Measurements from ENCODE around the gene ROBO2.

Gene ROBO2

DNA sequence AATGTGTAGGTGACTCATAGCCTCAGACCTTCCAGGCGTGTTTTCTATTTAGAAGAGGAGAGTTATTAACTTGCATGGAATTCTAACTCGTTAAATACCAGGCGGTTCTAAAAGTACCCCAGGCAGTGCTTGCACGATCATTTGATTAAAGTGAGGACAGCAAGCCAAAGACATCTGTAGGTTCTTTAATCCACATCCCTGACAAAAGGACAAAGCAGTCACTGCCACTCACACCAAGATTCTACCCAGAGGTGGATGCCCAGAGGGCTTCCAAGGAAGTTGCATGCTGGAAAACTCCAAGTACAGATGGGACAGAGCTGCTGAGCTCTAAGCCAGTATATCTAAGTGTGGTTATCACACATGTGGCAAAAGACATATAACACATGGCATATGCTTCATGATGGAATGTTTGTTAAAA is 372.1 kb downstream of the ROBO2 start:
- DNase-seq (ENCODE audit: low read depth), result no peak

DNA sequence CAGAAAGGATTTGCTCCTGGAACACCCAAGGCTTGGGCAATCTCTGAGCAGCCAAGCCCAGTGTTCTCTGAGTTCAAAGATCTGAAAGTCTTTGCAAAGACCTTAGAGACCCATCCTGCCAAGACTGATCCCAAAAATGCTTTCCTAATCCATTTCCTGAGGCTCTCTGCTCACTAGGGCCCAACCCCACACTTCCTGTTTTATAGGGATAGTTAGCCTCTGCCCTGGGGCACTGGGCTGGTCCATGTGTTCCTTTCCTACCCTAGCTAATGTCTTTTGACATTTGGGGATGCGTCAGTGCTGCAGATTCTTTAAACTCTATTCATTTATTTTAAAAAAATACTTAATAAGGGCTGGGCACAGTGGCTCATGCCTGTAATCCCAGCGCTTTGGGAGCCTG is 372.7 kb downstream of the ROBO2 start:
- no peak for DNase-seq (ENCODE audit: low read depth)

DNA sequence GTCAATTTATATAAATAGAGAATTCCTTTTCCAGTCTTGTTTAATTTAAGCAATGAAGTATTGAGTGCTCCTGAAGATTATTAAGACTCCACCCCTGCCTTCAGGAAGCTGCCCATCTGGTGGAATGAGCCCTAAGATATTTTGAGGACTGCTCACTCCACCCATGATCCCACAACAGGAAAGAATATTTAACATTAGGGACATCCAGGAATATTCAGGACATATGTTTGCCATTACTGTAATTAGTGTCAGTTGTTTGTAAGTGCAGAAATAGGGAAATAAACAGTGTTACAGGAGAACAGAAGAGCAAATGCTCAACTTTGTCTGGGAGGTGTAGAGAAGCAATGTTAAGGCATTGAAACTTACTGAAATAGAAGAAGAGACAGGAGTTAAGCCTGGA is 375.0 kb downstream of the ROBO2 start:
- no peak for DNase-seq (ENCODE audit: low read depth)

DNA sequence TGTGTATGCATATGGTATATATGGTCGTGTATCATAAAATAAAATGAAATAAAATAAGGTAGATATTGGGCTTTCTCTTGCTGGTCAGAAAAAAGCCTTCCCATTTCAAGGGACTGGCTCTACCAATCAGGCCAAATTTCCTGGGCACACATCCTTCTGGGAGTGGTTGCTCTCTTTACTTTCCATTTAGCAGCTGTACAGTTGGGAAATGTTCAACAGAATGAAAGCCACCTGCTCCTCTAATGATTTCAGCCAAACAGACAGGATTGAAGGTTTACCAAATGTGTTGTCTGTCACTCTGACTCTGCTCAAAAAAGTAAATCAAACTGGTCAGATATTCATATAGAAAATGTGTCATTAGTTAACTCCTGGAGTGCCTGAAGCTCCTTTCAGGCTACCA is 380.4 kb downstream of the ROBO2 start:
- no peak for DNase-seq (ENCODE audit: low read depth)

DNA sequence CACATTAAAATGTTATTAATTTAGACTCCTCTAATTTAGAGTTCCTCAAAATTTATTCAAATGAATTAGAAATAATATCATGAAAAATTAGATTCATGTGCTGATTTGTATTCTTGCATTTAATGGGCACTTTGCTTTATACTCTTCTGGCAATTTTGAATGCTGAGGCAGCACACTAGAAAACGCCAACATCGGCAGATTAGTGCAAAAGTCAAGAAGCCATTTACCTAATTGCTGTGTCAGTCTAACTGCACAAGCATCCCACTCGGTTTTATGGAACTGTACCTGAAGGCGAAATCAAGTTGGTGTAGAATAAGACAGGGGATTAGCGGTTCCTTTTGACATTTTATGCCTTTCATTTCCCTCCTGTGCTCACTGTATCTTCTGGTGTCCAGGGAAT is 382.0 kb downstream of the ROBO2 start:
- no peak for DNase-seq (ENCODE audit: low read depth)

DNA sequence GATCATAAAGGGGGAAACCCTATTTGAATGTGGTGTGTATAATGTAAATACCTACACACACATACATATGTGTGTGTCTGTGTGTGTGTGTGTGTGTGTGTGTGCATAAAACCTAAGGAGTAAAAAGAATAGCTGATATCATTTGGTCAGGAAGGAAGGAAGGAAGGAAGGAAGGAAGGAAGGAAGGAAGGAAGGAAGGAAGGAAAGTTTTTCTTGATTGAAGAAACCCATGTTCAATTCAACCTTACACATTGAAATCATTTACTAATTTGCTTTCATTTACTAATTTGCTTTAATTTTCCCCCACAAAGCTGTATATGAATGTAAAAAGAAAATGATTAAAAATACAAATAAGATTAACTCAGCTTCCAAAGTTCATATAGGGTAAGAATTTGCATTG is 386.6 kb downstream of the ROBO2 start:
- no peak for DNase-seq (ENCODE audit: low read depth)

DNA sequence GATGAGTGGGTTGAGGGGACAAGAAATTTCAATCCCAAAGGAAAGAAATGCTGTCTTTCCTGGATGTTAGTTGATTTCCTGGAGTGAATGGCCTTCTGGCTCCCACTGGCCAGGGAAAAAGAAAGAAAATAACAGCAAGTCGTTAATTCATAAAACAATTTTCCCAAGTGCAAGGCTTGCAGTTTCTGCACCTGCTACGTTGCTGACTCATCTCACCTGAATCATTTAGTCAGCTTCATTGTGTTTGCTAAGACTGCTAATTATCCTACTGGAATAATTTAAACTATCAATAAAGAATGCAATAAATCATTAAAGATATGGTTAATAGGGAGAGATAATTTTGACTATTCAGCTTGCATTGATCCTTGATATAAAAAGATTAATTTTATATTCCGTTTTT is 387.6 kb downstream of the ROBO2 start:
- no peak for DNase-seq (ENCODE audit: low read depth)

DNA sequence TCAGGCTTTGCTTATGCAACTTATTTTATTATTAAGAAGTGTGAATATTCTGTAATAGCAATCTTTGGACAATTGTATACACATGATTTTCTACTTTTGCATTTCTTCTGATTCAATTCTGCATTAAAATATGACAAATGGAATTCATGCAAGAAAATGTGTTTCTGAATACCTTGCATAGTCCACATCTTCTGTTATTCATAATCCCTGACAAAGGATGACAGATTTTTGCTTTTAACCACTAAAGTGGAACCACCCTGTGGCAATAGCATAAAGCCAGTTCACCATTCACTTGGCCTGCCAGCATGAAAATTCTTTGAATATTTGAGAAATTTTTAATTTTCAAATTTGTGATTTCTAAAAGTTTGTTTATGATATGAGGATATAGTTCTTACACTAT is 397.0 kb downstream of the ROBO2 start:
- no peak for DNase-seq (ENCODE audit: low read depth)

DNA sequence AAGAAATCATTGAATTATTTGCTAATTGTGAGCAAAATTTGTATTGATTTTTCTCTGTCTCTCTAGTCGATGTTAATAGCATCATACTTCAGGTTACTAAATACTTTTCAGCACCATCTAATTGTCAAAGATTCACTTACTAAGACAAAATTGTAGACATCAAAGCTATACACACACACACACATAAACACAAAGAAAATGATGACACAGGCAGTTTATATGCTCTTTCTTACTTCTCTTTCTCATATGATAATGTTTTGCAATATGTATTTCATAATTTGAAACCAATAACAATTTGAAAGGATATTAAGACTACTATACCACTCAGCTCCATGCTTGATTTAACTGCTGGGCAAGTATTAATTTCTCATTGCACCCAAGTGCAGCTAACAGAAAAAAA is 406.2 kb downstream of the ROBO2 start:
- no peak for DNase-seq (ENCODE audit: low read depth)

DNA sequence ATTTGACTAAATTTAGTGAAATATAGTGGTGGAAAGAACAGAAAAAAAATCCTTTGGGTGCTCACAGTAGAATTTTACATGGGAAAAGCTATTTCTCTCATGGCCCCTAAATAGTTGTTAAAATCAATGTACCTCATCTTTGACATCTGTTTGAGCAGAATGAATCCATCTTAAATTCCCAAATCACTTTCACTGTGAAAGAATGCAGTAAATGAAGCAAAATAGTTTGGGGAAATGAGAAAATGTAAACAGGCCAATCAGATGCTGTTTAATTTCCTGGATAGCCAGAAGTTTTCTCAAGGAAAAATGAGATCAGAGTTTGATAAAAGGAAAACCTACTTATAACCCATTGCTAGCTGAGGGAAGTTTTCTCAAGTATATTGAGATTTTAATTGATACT is 406.9 kb downstream of the ROBO2 start:
- no peak for DNase-seq (ENCODE audit: low read depth)

DNA sequence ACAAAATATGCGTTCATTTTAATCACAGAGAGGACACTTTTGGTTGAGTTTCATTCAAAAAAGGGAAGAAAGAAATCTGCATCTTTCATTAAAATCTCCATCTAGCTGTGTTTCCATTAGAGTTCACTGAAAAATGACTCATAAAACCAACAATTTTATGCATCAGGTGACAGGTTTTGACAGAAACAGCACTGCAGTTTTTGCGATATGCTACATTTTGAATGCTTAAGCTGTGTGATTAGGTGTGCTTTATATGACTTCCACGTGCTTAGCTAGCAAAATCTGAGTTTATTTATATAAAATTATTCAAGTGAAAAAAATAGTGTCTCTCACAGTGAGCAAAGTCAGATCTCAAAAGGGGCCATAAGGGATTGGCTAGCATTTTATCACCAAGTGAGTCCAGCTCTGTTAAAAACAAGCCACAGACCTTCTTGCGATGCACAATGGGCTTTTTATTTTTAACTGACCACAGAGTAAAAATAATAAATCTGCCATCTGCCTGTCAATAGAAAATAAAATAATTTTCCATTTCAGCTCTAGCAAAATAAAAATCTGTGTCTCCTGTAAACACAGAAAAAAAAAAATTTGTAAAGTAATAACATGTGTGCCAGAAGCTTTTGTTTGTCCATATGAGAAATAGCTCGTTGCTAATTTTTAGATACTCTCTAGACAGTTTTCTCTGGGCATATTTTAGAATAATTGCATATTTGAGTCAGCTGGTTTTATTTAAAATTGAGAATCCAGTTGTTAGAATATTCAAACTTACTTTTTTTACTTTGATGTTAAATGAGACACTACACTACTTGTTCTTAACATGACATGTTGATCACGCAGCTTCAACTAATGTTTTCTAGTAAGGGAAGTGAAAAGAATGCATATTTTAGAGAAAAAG is 409.8 kb downstream of the ROBO2 start:
- DNase-seq (ENCODE audit: low read depth), result no peak

DNA sequence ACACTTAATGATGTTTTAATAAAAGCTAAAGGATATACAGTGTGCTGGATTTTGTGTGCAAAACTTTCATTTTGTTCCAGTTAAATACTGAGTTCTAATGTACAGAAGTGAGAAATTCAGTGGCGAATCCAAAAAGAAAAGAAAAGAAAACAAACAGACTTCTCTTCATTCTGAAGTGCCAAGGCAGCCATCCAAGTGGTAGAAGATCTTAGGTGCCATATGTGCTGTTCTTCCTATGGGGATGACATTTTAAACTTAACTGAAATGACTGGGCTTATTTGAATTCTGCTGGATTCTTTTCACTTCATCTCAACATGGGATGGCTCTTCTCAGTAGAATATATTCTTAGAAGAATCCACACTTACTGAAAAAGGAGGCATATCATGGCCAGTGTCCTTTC is 416.5 kb downstream of the ROBO2 start:
- no peak for DNase-seq (ENCODE audit: low read depth)

DNA sequence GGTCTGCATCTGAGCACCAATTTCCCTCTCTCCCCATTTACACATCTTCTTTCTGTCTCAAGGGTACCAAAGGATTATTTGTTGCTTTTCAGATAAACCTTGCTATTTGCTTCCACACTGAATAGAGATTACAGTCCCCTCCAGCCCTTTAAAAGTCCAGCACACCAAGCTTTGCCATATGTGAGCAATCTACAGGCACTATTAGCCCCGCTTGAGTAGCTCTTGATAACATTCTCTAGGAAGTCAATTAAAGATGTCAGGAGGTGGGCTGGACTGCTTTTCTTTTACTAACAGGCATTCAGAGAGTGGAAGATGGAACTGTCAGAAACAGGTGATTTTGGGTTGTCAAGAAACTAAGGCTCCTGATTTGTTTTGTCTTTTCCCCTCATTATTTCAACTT is 417.0 kb downstream of the ROBO2 start:
- DNase-seq (ENCODE audit: low read depth), result no peak

DNA sequence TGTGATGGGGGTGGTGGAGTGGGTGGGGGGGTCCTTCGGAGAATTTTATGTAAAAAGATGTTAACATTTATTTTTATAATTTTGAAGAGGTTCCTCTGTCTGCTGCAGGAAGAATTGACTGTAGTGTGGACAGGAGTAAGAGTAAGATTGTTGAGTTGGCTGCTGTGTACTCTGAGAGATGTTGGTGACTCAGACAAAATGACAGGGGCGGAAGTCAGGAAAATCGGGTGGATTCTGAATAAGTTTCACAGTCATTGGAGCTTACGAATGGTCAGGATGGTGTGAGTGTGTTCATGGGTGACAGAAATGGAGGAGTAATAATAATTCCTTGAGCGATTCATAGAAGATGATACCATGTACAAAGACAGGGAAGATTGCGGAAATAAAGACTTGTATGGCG is 420.0 kb downstream of the ROBO2 start:
- no peak for DNase-seq (ENCODE audit: low read depth)

DNA sequence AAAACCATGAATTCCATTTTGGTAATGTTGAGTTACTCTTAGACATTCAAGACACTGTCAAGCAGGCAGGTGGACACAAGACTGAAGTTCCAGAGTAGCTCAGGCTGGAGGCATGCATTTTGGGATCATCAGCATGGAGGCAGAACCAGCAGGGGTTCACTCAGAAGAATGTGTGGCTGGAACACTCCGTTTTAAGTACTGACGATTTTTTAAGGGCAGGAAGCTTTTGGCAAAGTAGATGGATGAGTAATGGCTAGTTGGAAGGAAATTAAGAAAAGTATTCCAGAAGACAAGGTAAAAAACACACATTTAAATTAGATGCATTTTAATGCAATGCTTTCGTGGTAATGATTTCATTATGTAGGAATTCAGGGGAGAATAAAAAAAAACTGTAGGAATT is 420.4 kb downstream of the ROBO2 start:
- no peak for DNase-seq (ENCODE audit: low read depth)

DNA sequence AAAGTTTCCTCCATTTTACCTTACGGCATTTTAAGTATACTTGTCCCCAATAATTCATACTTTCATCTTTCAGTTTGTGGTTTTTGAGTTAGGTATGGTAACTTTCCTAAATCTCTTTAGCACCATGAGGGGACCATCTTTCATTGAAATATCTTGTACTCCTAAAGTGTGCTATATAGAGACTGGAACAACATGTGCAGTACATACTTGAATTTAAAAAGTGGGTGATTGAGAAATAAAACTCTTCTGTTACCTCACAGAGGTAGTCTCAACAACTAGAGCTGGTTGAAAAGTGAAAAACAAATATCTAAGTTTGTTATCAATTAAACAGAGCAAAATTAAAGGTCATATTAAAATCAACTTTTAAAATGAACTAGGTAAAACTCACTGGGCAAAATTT is 423.1 kb downstream of the ROBO2 start:
- no peak for DNase-seq (ENCODE audit: low read depth)

DNA sequence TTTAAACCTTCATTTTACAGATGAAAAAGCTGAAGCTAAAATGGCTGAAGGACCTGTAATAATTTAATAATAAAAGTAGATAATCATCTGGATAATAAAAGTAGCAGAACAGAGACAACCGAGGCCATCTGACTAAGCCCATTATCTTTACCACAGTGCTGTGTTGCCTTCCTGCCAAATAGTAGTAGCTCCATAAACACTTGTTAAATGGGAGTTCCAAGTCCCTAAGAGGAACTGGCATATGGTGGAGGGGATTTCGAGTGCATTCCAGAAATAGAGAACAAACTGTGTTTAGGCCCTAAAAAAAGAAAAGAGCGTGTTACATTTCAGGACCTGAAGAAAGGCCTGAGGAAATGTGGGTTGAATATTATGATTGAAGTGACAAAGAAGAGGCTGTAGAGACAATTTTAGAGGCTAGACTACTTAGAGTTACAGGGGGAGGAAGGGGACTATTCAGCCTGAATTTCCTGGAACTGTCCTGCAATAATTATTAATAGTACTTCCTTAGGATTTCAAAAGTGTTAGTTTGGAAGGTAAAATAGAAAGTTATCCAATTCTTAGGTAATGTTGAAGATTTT is 424.3 kb downstream of the ROBO2 start:
- DNase-seq (ENCODE audit: low read depth), result no peak

DNA sequence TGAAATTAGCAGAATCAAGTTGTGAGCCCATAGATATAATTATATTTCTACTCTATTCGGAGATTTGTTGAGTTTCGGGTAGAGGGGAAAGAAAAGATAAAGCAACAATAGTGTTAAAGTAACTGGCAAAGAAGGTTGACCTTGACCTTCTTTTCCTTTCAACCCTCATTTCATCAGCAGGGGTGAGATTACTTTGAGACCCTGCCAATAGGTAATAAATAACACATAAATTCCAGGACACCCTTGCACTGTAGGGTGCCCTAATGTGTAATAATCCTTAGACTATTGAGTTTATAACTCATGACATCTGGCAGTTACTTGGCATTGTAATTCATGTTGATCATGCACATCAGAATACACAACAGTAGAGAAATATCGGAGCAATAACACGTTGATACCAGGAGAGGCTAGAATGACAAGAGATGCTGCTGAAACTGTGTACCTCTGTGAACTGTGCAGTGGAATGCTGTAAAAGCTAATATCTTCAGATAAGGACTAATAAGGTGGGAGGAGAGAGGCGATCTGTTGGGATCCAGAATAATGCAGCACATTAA is 426.7 kb downstream of the ROBO2 start:
- no peak for DNase-seq (ENCODE audit: low read depth)

DNA sequence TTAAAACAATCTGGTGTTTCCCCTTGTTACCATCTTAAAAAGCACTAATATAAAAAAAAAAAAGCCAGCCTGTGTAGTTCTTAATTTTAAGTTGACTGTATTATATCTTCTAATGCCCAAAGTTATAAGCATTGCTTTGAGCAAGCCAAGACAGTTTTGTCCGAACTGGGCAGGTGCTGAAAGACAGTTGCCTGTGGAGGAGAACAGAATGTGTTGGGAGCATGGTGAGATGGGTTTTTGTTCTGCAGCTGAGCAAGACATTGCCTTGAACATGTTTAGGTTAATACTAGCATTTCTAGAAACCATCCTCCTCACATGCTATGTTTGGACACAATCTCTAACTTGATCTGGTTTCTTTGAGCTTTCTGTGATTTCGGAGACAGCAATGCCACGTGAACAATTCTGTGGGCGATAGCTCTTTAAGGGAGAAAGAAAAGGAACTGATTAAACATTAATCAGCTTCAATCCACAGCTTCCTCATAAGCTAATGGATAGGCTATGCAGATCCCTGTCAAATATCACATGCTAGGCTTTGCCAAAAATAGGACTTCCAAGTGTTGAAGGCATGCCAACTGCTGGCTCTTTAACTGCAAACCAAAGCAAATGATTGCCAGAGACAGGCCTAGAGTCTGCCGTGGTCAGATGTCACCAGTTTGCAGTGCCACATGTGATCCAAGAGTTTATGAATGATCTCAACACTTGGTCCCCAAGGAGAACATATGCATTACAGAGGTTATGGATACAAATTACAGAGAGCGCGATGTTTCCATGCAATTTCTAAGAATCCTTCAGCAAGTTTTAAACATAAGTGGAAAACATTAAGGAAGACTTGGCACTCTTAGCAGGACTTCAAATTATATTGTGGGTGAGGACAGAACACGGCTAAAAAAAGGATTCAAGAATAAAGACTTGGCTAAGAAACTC is 428.1 kb downstream of the ROBO2 start:
- DNase-seq (ENCODE audit: low read depth), result no peak

DNA sequence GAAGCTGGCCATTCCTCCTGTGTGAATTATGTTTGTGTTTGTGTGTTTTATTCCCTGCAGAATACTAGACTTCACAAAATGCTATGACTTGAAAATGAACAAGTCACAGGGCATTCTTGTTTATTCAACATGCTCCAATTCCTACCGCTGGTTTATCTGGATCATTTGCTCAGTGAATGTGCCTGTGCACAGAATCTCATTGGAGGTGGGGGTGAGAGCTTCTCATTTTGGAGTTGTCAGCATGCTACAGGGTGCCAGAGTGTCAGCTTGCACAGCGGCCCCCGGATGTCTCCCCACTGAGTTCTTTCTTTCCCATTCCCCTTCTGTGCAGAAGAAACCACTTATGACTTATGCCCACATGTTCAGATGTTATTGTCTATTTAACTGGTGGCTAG is 428.7 kb downstream of the ROBO2 start:
- DNase-seq (ENCODE audit: low read depth), result no peak

DNA sequence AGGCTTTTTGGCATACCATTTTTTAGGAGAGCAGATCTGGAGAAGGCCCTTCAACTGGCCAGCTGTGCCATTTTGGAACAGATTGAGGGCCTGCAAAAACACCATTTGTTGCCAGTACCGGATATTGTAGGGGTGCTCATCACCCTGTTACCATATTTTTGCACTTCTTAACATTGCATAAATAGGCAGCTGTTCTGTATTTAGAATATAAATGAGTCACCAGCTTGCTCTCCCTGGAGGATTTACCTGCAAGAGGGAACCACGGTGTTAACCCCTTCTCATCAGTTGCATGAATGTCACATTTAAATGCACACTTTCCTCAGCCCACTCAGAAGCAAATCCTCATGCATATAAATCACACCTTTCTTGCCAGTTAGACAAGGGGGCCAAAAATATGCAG is 435.6 kb downstream of the ROBO2 start:
- no peak for DNase-seq (ENCODE audit: low read depth)

DNA sequence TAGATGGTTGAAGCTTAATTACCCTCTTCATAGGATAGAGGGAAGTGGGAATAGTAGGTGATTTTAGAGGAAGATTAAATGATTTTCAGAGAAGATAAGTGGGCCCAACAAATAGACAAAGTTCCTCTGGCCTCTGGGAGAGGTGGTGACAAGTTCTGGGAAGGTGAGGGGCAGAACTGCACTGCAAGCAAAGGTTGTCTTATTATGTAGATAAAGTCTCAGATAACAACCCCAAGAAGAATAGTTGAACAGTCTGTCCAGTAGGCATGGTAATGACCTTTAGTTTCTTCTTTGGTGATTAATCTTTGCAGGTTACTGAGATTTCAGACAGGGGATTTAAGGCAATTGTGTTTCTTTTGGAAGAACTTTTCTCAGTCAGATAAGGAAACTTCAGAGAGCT is 439.1 kb downstream of the ROBO2 start:
- no peak for DNase-seq (ENCODE audit: low read depth)

DNA sequence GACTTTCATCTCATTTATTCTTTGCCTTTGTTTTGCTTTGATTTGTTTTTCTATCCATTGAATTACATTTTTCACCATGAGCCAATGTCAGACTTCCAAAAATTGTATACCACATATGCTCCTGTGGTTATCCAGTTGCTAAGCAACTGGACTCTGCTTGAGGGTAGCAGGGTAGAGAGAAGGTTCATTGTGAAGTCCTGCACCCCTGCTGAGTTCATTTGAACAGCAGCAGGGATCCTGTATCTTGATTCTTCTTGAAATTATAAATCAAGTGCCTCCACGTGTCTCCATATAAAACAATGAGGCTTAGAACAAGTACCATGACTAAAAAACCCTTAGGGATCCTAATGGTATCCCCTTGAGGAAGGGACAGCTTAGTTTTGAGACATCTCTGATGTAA is 449.3 kb downstream of the ROBO2 start:
- DNase-seq (ENCODE audit: low read depth), result no peak

Data from stimulated activated CD8-positive, alpha-beta memory T cell treated with anti-CD3 and anti-CD28 coated beads, Interleukin-12 subunit alpha, Interleukin-12 subunit beta, amount 100 ng/mL, for 4 hours (primary cell).